Neural progenitor cell (in vitro differentiated cells): ENCODE data around the gene PGAP1. TPM values are rescaled to one million over a fixed set of nuclear protein-coding genes. Genes with fewer than 3 reads are reported as not detected.

Experiments
- DNase-seq: peaks from one replicate; pipeline ENCODE4 v3.0.0-alpha.2; 2016; ENCODE audit warnings: low spot score
- H2AFZ ChIP-seq: fragments of 200-600 bp; sonication (generic); replicated peaks from 2 replicates; pipeline ENCODE4 v1.6.1; 2016; ENCODE audit warnings: antibody characterized with exemption
- H3F3A ChIP-seq: fragments of 200-600 bp; sonication (generic); 2 replicates; pipeline ENCODE4 v1.6.1; 2016; ENCODE audit warnings: antibody characterized with exemption, low read depth
- H3K27ac ChIP-seq: fragments of 200-600 bp; sonication (generic); 2 replicates; pipeline ENCODE4 v1.5.1; 2016; ENCODE audit warnings: mild to moderate bottlenecking
- H3K27me3 ChIP-seq: fragments of 200-600 bp; sonication (generic); 2 replicates; pipeline ENCODE4 v1.6.1; 2016; ENCODE audit warnings: mild to moderate bottlenecking, moderate library complexity
- H3K36me3 ChIP-seq: fragments of 200-600 bp; sonication (generic); 2 replicates; pipeline ENCODE4 v1.5.1; 2016
- H3K4me1 ChIP-seq: fragments of 200-600 bp; sonication (generic); 2 replicates; pipeline ENCODE4 v1.6.1; 2016; ENCODE audit warnings: mixed run types
- H3K4me2 ChIP-seq: fragments of 200-600 bp; sonication (generic); 2 replicates; pipeline ENCODE4 v1.6.1; 2016
- H3K4me3 ChIP-seq: fragments of 200-600 bp; sonication (generic); 2 replicates; pipeline ENCODE4 v1.5.1; 2016
- H3K79me2 ChIP-seq: fragments of 200-600 bp; sonication (generic); 2 replicates; pipeline ENCODE4 v1.6.1; 2016; ENCODE audit warnings: low read depth
- H3K9ac ChIP-seq: fragments of 200-600 bp; sonication (generic); 2 replicates; pipeline ENCODE4 v1.6.1; 2016
- H3K9me3 ChIP-seq: fragments of 200-600 bp; sonication (generic); 2 replicates; pipeline ENCODE4 v1.5.1; 2016; ENCODE audit warnings: low read depth
- H4K20me1 ChIP-seq: fragments of 200-600 bp; sonication (generic); 2 replicates; pipeline ENCODE4 v1.6.1; 2016; ENCODE audit warnings: low read depth
- H3K27ac Mint-ChIP-seq: 3 replicates; pipeline ENCODE4 v1.8.0; 2021; ENCODE audit warnings: mixed read lengths
- H3K27me3 Mint-ChIP-seq: 2 replicates; pipeline ENCODE4 v1.8.0; 2022; ENCODE audit warnings: low read depth, mild to moderate bottlenecking, inconsistent platforms, moderate library complexity, mixed read lengths; ENCODE audit not compliant: insufficient read depth
- H3K36me3 Mint-ChIP-seq: 3 replicates; pipeline ENCODE4 v1.8.0; 2021; ENCODE audit warnings: mixed read lengths
- H3K4me1 Mint-ChIP-seq: 3 replicates; pipeline ENCODE4 v1.8.0; 2021; ENCODE audit warnings: mixed read lengths
- H3K4me3 Mint-ChIP-seq: 3 replicates; pipeline ENCODE4 v1.8.0; 2021; ENCODE audit warnings: mild to moderate bottlenecking, moderate library complexity, mixed read lengths
- H3K9me3 Mint-ChIP-seq: 3 replicates; pipeline ENCODE4 v1.8.0; 2020; ENCODE audit warnings: mixed read lengths
- CTCF ChIP-seq: fragments of 200-600 bp; sonication (generic); IDR thresholded peaks from 2 replicates; pipeline ENCODE4 v1.5.1; 2017; ENCODE audit warnings: antibody characterized with exemption, mild to moderate bottlenecking
- EZH2 ChIP-seq: fragments of 200-600 bp; sonication (generic); IDR thresholded peaks from 2 replicates; pipeline ENCODE4 v1.6.1; 2017; ENCODE audit warnings: antibody characterized with exemption, mild to moderate bottlenecking, moderate library complexity
- EZH2phosphoT487 ChIP-seq: fragments of 200-600 bp; sonication (generic); IDR thresholded peaks from 2 replicates; pipeline ENCODE4 v1.6.1; 2017; ENCODE audit warnings: antibody characterized with exemption
- total RNA-seq: library from RNA; depleted of rRNA; stranded (reverse); fragments of >200 nt; gene quantifications from 2 replicates; pipeline ENCODE4 v1.2.3, GENCODE V29; 2015; ENCODE audit warnings: low replicate concordance

PGAP1 gene
- total RNA-seq, 1 donor from 2014 or later: 107 TPM

GRCh38 chr2:196808083-196808665 is 118.3 kb downstream of the PGAP1 start:
- TF ChIP-seq EZH2phosphoT487: no peak
- TF ChIP-seq EZH2: no peak
- peak; percentile 23 for TF ChIP-seq CTCF
- H3K79me2 ChIP-seq: no peaks in the 10 kb centered on the region
- Mint-ChIP-seq H3K27me3 (no peaks in the 10 kb centered on the region), H3K27ac (no peak overlapping the region), H3K9me3 (no peaks in the 10 kb centered on the region), H3K4me1 (peaks cover 5% of the 10 kb centered on the region), H3K36me3 (no peaks in the 10 kb centered on the region), H3K4me3 (no peak overlapping the region)
- H3K27me3 ChIP-seq: peaks cover 67% of the 10 kb centered on the region
- no peak overlapping the region for H2AFZ ChIP-seq
- DNase-seq: no peak
- no peak overlapping the region for H3K4me3 ChIP-seq
- H3K4me1 ChIP-seq: no peaks in the 10 kb centered on the region
- no peaks in the 10 kb centered on the region for H3F3A ChIP-seq
- no peaks in the 10 kb centered on the region for H4K20me1 ChIP-seq
- H3K4me2 ChIP-seq: no peak overlapping the region
- H3K9ac ChIP-seq: no peak overlapping the region
- no peaks in the 10 kb centered on the region for H3K36me3 ChIP-seq
- H3K27ac ChIP-seq: no peak overlapping the region
- no peaks in the 10 kb centered on the region for H3K9me3 ChIP-seq

DNA sequence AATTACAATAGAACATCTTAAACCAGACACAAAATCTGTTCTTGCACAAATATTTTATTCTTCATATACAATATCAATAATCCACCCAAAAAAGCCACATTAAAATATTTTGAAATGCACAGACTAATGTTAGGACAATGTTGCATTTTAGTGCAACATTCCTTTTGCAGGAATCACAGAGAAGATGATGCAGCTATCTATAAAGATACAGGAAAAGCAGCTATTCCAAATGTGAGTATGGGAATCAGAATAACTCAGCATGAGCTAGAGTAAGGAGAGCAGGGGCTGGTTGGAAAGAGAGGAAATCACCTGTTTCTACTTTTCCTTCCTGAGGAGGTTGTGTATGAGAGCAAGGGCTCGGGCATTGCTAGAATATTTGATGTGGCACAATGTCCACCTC is 122.1 kb downstream of the PGAP1 start:
- Histone ChIP-seq H4K20me1 (no peaks in the 10 kb centered on the region), H3K79me2 (peaks cover under 1% of the 10 kb centered on the region), H3K9ac (no peak overlapping the region), H3K9me3 (no peaks in the 10 kb centered on the region), H2AFZ (no peak overlapping the region), H3K4me1 (no peaks in the 10 kb centered on the region), H3K4me2 (no peak overlapping the region), H3K27ac (no peak overlapping the region), H3K4me3 (no peak overlapping the region), H3K27me3 (peaks cover 56% of the 10 kb centered on the region), H3F3A (no peaks in the 10 kb centered on the region), H3K36me3 (no peaks in the 10 kb centered on the region)
- DNase-seq: no peak
- no peaks in the 10 kb centered on the region for H3K36me3 Mint-ChIP-seq
- no peak overlapping the region for H3K27ac Mint-ChIP-seq
- H3K4me1 Mint-ChIP-seq: peaks cover 9% of the 10 kb centered on the region
- H3K27me3 Mint-ChIP-seq: no peaks in the 10 kb centered on the region
- peaks cover 2% of the 10 kb centered on the region for H3K9me3 Mint-ChIP-seq
- H3K4me3 Mint-ChIP-seq: no peak overlapping the region
- TF ChIP-seq CTCF: no peak
- TF ChIP-seq EZH2: no peak
- TF ChIP-seq EZH2phosphoT487: no peak

DNA sequence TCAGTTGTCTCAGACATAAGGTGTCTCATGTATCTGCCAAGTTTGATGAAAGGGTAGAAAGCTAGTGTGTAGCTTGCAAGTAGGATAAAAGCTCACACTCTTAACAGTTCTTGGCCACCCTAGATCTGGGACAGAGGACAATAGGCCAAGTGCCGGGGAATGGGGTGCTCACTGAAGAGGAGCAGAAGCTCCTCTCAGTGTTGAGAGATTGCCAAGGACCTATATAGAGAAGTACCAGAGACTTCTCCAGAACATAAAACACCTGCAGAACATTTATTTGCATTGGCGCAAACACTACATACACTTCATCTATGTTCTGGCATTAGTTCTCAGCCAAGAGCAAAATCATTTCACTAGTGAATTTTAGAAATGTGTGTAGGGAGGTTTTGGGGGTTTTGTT is 124.1 kb downstream of the PGAP1 start:
- H3K27ac Mint-ChIP-seq: no peak overlapping the region
- TF ChIP-seq EZH2phosphoT487 (no peak), CTCF (no peak), EZH2 (no peak)

More for the DNA sequence above, 124.1 kb downstream of the PGAP1 start:
- H3K4me1 ChIP-seq: no peaks in the 10 kb centered on the region
- H4K20me1 ChIP-seq: no peaks in the 10 kb centered on the region
- no peaks in the 10 kb centered on the region for H3K9me3 ChIP-seq
- H3K4me1 Mint-ChIP-seq: peaks cover 10% of the 10 kb centered on the region
- H3K36me3 Mint-ChIP-seq: no peaks in the 10 kb centered on the region
- peaks cover 19% of the 10 kb centered on the region for H3K79me2 ChIP-seq
- H3F3A ChIP-seq: no peaks in the 10 kb centered on the region
- peak overlapping the region; percentile 40 for H2AFZ ChIP-seq
- no peak overlapping the region for H3K4me2 ChIP-seq
- DNase-seq: no peak
- no peak overlapping the region for H3K4me3 ChIP-seq
- peaks cover 2% of the 10 kb centered on the region for H3K9me3 Mint-ChIP-seq
- H3K36me3 ChIP-seq: peaks cover 5% of the 10 kb centered on the region
- no peak overlapping the region for H3K4me3 Mint-ChIP-seq
- no peak overlapping the region for H3K9ac ChIP-seq
- peaks cover 48% of the 10 kb centered on the region for H3K27me3 ChIP-seq
- H3K27ac ChIP-seq: no peak overlapping the region
- no peaks in the 10 kb centered on the region for H3K27me3 Mint-ChIP-seq
